ENCODE results near the gene BIRC3. TPM values are rescaled to one million over a fixed set of nuclear protein-coding genes. Genes with fewer than 3 reads are reported as not detected.

The BIRC3 gene
- total RNA-seq, 2 experiments from 2014 or later: 102 to 108 TPM

- H3K4me3 Mint-ChIP-seq: no peak overlapping the region
- peaks cover 44% of the 10 kb centered on the region for H3K4me1 Mint-ChIP-seq (ENCODE audit: low read depth)
- no peak for TF ChIP-seq CTCF (IDR thresholded peaks at IDR 0.05)
- CTCF ChIA-PET: interaction anchor here (1.3 to 1.6 kb wide), 2 partner anchors 17 to 111 kb away, joined by 4 to 5 read pairs; no protein-coding TSS in a partner anchor
- H3K36me3 Mint-ChIP-seq (ENCODE audit: low read depth): peaks cover 50% of the 10 kb centered on the region
- H3K9me3 Mint-ChIP-seq: peaks cover 8% of the 10 kb centered on the region
- DNase-seq (no peak), ATAC-seq (no peak)
- POLR2A ChIA-PET: interaction anchor here (1.4 to 2.6 kb wide), 2 partner anchors 7 to 12 kb away, joined by 5 to 8 read pairs; no protein-coding TSS in a partner anchor
- intact Hi-C loops (cut with micrococcal nuclease): no loop called here
- H3K27ac Mint-ChIP-seq: peak overlapping the region; percentile 47
- no peaks in the 10 kb centered on the region for H3K27me3 Mint-ChIP-seq
Measured at GRCh38 chr11:102385085-102386007, 68.1 kb downstream of the BIRC3 start.

DNA sequence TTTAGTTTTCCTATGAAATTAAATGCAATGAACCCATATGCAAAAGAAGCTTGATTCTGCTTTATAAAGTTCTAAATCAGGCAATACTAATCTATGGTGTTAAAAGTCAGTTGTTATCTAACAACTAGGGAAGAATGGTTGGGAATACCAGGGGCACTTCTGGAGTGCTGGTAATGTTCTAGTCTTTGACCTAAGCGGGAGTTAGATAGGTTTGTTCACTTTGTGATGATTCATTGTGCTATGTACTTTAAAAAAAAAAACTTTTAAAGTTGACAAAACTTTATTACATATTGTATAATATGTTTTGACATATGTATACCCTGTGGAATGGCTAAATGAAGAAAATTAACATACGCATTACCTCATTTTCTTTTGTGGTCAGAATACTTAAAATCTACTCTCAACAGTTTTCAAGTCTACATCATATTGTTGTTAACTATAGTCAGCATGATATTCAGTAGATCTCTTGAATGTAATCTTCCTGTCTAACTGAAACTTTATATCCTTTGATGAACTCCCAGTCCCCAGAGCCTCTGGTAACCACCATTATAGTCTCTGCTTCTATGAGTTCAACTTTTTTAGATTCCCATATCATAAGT is 69.0 kb downstream of the BIRC3 start:
- CTCF ChIA-PET: interaction anchor here (1.6 kb wide), 1 partner anchor 110 kb away, joined by 5 read pairs; no protein-coding TSS in a partner anchor
- ATAC-seq: peak; percentile 17

DNA sequence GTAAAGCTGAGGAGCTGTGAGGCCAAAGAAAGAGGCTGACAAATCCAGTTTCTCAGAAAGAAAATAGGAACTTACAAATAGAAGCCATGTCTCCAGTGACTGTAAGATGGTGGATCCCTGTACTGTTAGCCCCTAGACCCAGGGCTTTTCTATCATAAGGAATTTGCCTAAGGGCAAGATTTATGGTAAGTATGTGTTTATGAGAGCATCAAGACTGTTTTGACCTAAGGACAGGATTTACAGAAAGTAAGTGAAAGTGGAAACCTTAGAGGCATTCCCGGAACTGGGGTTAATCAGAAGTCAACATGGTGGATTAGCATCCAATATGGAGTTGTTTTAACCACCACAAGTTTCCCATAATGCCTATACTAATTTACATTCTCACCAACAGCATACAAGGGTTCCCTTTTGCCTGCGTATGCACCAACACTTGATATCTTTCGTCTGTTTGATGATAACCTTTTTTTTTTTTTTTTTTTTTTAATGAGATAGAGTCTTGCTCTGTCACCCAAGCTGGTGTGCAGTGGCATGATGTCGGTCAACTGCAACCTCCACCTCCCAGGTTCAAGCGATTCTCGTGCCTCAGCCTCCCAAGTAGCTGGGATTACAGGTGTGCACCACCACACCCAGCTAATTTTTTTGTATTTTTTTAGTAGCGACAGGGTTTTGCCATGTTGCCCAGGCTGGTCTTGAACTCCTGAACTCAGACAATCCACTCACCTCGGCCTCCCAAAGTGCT is 69.9 kb downstream of the BIRC3 start:
- POLR2A ChIA-PET: no interaction called here

More for the DNA sequence above, 69.0 kb downstream of the BIRC3 start:
- Mint-ChIP-seq H3K9me3 (peaks cover 8% of the 10 kb centered on the region), H3K4me3 (no peak overlapping the region), H3K27ac (peak overlapping the region; percentile 56), H3K4me1 (ENCODE audit: low read depth) (peaks cover 49% of the 10 kb centered on the region), H3K27me3 (no peaks in the 10 kb centered on the region), H3K36me3 (ENCODE audit: low read depth) (peaks cover 46% of the 10 kb centered on the region)
- DNase-seq: no peak
- intact Hi-C loops (cut with micrococcal nuclease): no loop called here
- POLR2A ChIA-PET: no interaction called here
- no peak for TF ChIP-seq CTCF (IDR thresholded peaks at IDR 0.05)

More for the DNA sequence above, 69.9 kb downstream of the BIRC3 start:
- Mint-ChIP-seq H3K9me3 (peaks cover 8% of the 10 kb centered on the region), H3K36me3 (ENCODE audit: low read depth) (peaks cover 48% of the 10 kb centered on the region), H3K4me3 (no peak overlapping the region), H3K4me1 (ENCODE audit: low read depth) (peaks cover 48% of the 10 kb centered on the region), H3K27me3 (no peaks in the 10 kb centered on the region), H3K27ac (peak overlapping the region; percentile 56)
- intact Hi-C loops (cut with micrococcal nuclease): no loop called here
- TF ChIP-seq CTCF (IDR thresholded peaks at IDR 0.05): no peak
- no peak for ATAC-seq
- CTCF ChIA-PET: interaction anchor here (1.3 kb wide), 1 partner anchor 109 kb away, joined by 3 read pairs; no protein-coding TSS in a partner anchor
- DNase-seq: no peak

Other genes starting within 250 kb of the BIRC3 start
- not detected for gene YAP1, start 207.0 kb upstream of the BIRC3 start, total RNA-seq
- 10 to 100 TPM; 29.8 to 32.9 TPM for gene BIRC2, start 29.7 kb downstream of the BIRC3 start, total RNA-seq
- gene TMEM123, start 135.3 kb downstream of the BIRC3 start, total RNA-seq: 100 to 1,000 TPM; 234 to 235 TPM
- gene MMP7, start 213.3 kb downstream of the BIRC3 start, total RNA-seq: not detected